Measurements from ENCODE around the gene ADRA2A.

- TF ChIP-seq CTCF (tag by site-specific recombination; IDR thresholded peaks at IDR 0.05) (no peak), ZNF777 (tag by site-specific recombination; IDR thresholded peaks at IDR 0.05; ENCODE audit: borderline replicate concordance) (no peak), TSHZ1 (tag by site-specific recombination; IDR thresholded peaks at IDR 0.05; ENCODE audit: borderline replicate concordance) (no peak)
- TF ChIP-seq, protein P1, sequence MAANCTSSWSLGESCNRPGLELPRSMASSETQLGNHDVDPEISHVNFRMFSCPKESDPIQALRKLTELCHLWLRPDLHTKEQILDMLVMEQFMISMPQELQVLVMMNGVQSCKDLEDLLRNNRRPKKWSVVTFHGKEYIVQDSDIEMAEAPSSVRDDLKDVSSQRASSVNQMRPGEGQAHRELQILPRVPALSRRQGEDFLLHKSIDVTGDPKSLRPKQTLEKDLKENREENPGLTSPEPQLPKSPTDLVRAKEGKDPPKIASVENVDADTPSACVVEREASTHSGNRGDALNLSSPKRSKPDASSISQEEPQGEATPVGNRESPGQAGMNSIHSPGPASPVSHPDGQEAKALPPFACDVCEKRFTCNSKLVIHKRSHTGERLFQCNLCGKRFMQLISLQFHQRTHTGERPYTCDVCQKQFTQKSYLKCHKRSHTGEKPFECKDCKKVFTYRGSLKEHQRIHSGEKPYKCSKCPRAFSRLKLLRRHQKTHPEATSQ (tag by site-specific recombination; IDR thresholded peaks at IDR 0.05) = no peak
Measured at GRCh38 chr10:111081595-111081994, 4.8 kb downstream of the ADRA2A start.

Data from HEK293 (cell line).